OCI-LY7 (cell line): ENCODE data around the gene ACVR1. TPM values are rescaled to one million over a fixed set of nuclear protein-coding genes. Genes with fewer than 3 reads are reported as not detected.

Source experiments
- BruUV-seq: library from RNA; stranded (reverse); fragments of 400-500 nt; replicated peaks from 2 replicates; lab custom pipeline; 2021; lab: Mats Ljungman, UMichigan
- CTCF ChIA-PET: fragments of 300-600 bp; sonication (Branson Sonifier 250); formaldehyde crosslinking; loops from one replicate; lab custom pipeline; 2022; ENCODE audit warnings: antibody characterized with exemption; ENCODE audit not compliant: unreplicated experiment; lab: Charles Lee
- POLR2A ChIA-PET: fragments of 300-600 bp; sonication (Branson Sonifier 250); formaldehyde crosslinking; loops from one replicate; lab custom pipeline; 2022; ENCODE audit warnings: antibody characterized with exemption; lab: Charles Lee
- DNase-seq: peaks from one replicate; pipeline ENCODE4 v3.0.0-alpha.2; 2015; ENCODE audit warnings: low spot score
- H2AFZ ChIP-seq: fragments of 200-600 bp; sonication (generic), shearing (Covaris generic); 2 replicates; pipeline ENCODE4 v1.6.1; 2014; ENCODE audit warnings: mild to moderate bottlenecking, antibody characterized with exemption, low read length, moderate library complexity
- H3K27ac ChIP-seq: fragments of 200-600 bp; sonication (generic); 2 replicates; pipeline ENCODE4 v1.5.1; 2014; ENCODE audit warnings: mixed run types, low read depth, mild to moderate bottlenecking, moderate library complexity, low read length, inconsistent platforms; ENCODE audit not compliant: poor library complexity, severe bottlenecking
- H3K36me3 ChIP-seq: fragments of 200-600 bp; sonication (generic); 2 replicates; pipeline ENCODE4 v1.6.1; 2014; ENCODE audit warnings: mild to moderate bottlenecking, antibody characterized with exemption, low read length, moderate library complexity, mixed read lengths; ENCODE audit not compliant: insufficient read depth
- H3K4me1 ChIP-seq: fragments of 200-600 bp; sonication (generic); 2 replicates; pipeline ENCODE4 v1.5.1; 2014; ENCODE audit warnings: mild to moderate bottlenecking, low read length; ENCODE audit not compliant: insufficient read depth, poor library complexity, severe bottlenecking
- H3K4me2 ChIP-seq: fragments of 200-600 bp; sonication (generic); 2 replicates; pipeline ENCODE4 v1.6.1; 2014; ENCODE audit warnings: mild to moderate bottlenecking, low read length
- H3K4me3 ChIP-seq: fragments of 200-600 bp; sonication (generic); 2 replicates; pipeline ENCODE4 v1.5.1; 2014; ENCODE audit warnings: mild to moderate bottlenecking, low read depth, low read length; ENCODE audit not compliant: poor library complexity, severe bottlenecking
- H3K79me2 ChIP-seq: fragments of 200-600 bp; sonication (generic); 2 replicates; pipeline ENCODE4 v1.6.1; 2016; ENCODE audit warnings: low read depth, mild to moderate bottlenecking, low read length, moderate library complexity, mixed read lengths; ENCODE audit not compliant: insufficient read depth
- H3K9me2 ChIP-seq: fragments of 200-600 bp; sonication (generic); 2 replicates; pipeline ENCODE4 v1.6.1; 2016; ENCODE audit warnings: mild to moderate bottlenecking, low read length, mixed read lengths; ENCODE audit not compliant: insufficient read depth
- H3K9me3 ChIP-seq: fragments of 200-600 bp; sonication (generic); 2 replicates; pipeline ENCODE4 v1.6.1; 2014; ENCODE audit warnings: mild to moderate bottlenecking, mixed run types, low read length, mixed read lengths
- H4K20me1 ChIP-seq: fragments of 200-600 bp; sonication (generic); 2 replicates; pipeline ENCODE4 v1.6.1; 2014; ENCODE audit warnings: mild to moderate bottlenecking, antibody characterized with exemption, low read length, moderate library complexity, mixed read lengths; ENCODE audit not compliant: insufficient read depth
- EZH2phosphoT487 ChIP-seq: fragments of 200-600 bp; sonication (generic); IDR thresholded peaks from 2 replicates; pipeline ENCODE4 v1.6.1; 2018; ENCODE audit warnings: low read depth, borderline replicate concordance, mild to moderate bottlenecking, mixed run types, antibody characterized with exemption, low read length, moderate library complexity, mixed read lengths
- intact Hi-C: fragments of 100-400 bp; cut with micrococcal nuclease; formaldehyde crosslinking; loops from one replicate; pipeline ENCODE4 v1.10.0; 2022; ENCODE audit not compliant: unreplicated experiment
- total RNA-seq, 2 experiments: library from RNA; depleted of rRNA in 1 of 2; stranded (reverse); fragments of >200 nt in 1 of 2; shearing (Covaris generic) in 1 of 2; gene quantifications; 2 replicates each; pipeline ENCODE4 v1.2.3, GENCODE V29; 2014 to 2022
- TF ChIP-seq, protein P1 (sequence below): fragments of 200-600 bp; sonication (generic); conservative IDR thresholded peaks from 2 replicates; pipeline ENCODE4 v1.5.1; 2014; ENCODE audit warnings: mild to moderate bottlenecking, antibody characterized with exemption, low read length, moderate library complexity, mixed read lengths

Gene ACVR1
- total RNA-seq, 2 experiments from 2014 or later, result 0.13 to 3.9 TPM

DNA sequence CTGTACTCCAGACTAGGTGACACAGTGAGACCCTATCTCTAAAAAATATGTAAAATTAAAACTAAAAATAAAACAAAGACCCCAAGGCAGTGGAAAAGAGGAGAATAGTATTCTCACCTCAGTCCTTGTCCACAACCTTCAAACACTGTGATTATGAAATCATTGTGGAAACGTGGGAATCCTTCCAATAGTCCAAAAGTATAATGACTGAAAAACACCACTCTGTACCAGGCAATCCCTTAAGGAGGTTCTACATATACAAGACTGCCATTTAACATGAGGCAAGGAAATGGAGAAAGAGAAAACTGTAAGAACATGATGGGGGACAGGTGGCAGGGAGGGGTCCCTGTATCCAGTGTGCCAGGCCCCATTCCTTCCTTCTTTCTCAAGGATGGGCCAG lies 66.1 kb downstream of the ACVR1 start:
- H3K79me2 ChIP-seq, result no peaks in the 10 kb centered on the region
- no peaks in the 10 kb centered on the region for H4K20me1 ChIP-seq
- no peak overlapping the region for H3K4me2 ChIP-seq
- intact Hi-C loops, result no loop called here
- H3K36me3 ChIP-seq, result no peaks in the 10 kb centered on the region
- no peak overlapping the region for H3K4me3 ChIP-seq
- no peak overlapping the region for H2AFZ ChIP-seq
- DNase-seq, result no peak
- H3K9me3 ChIP-seq, result no peaks in the 10 kb centered on the region
- TF ChIP-seq EZH2phosphoT487, result no peak
- TF ChIP-seq, protein P1, sequence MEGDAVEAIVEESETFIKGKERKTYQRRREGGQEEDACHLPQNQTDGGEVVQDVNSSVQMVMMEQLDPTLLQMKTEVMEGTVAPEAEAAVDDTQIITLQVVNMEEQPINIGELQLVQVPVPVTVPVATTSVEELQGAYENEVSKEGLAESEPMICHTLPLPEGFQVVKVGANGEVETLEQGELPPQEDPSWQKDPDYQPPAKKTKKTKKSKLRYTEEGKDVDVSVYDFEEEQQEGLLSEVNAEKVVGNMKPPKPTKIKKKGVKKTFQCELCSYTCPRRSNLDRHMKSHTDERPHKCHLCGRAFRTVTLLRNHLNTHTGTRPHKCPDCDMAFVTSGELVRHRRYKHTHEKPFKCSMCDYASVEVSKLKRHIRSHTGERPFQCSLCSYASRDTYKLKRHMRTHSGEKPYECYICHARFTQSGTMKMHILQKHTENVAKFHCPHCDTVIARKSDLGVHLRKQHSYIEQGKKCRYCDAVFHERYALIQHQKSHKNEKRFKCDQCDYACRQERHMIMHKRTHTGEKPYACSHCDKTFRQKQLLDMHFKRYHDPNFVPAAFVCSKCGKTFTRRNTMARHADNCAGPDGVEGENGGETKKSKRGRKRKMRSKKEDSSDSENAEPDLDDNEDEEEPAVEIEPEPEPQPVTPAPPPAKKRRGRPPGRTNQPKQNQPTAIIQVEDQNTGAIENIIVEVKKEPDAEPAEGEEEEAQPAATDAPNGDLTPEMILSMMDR, result no peak
- POLR2A ChIA-PET, result no interaction called here
- H3K4me1 ChIP-seq, result no peaks in the 10 kb centered on the region
- H3K9me2 ChIP-seq, result no peaks in the 10 kb centered on the region
- H3K27ac ChIP-seq, result no peak overlapping the region
- no TSS peak for BruUV-seq
- CTCF ChIA-PET, result no interaction called here

DNA sequence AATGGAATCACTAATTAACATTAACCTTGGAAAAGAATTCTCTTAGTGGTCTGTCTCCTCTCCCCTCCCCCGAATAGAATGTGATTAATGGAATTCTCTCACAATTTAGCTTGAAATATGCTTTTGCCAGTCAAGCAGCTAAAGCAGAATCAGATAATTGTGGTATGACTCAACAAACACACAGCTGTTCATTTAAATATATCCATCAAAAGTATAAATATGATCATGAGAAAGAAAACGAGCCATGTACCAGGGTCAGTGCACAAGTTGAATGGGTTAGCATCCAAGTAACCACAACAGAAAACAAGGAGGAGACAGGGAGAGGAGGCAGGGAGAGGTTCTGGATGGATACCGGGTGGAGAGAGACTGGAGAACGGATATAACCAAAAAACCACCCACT lies 66.9 kb downstream of the ACVR1 start:
- TF ChIP-seq, protein P1, result no peak
- no peak for TF ChIP-seq EZH2phosphoT487
- H3K4me3 ChIP-seq, result no peak overlapping the region
- H3K27ac ChIP-seq, result no peak overlapping the region
- ChIA-PET POLR2A (no interaction called here), CTCF (no interaction called here)
- BruUV-seq, result no TSS peak
- H3K36me3 ChIP-seq, result no peaks in the 10 kb centered on the region
- no peaks in the 10 kb centered on the region for H3K4me1 ChIP-seq
- H4K20me1 ChIP-seq, result no peaks in the 10 kb centered on the region
- intact Hi-C loops, result no loop called here
- no peaks in the 10 kb centered on the region for H3K9me2 ChIP-seq
- no peaks in the 10 kb centered on the region for H3K79me2 ChIP-seq
- H3K9me3 ChIP-seq, result no peaks in the 10 kb centered on the region
- DNase-seq, result no peak
- H2AFZ ChIP-seq, result no peak overlapping the region
- H3K4me2 ChIP-seq, result no peak overlapping the region

DNA sequence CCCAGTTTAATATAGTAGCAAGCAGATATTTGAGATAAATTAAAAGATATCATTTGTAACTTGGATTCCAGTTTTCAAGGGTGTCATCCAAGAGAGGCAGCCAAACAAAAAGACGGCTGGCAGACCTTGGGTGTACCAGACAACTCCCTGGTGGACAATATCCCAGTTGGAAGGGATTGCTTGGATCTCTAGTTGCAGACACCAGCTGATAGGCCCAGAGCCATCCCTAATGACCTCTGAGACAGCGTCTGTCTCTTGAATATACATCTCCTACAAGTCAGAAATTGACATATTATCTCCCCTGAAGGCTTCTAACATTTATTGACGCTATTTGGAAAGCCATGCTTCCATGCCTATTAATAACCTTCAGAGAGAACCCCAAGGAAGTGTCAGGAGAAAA lies 67.7 kb downstream of the ACVR1 start:
- intact Hi-C loops, result no loop called here
- H3K9me3 ChIP-seq, result no peaks in the 10 kb centered on the region
- H2AFZ ChIP-seq, result no peak overlapping the region
- no TSS peak for BruUV-seq
- H3K27ac ChIP-seq, result no peak overlapping the region
- no peaks in the 10 kb centered on the region for H3K79me2 ChIP-seq
- H3K9me2 ChIP-seq, result no peaks in the 10 kb centered on the region
- POLR2A ChIA-PET, result no interaction called here
- no peak for TF ChIP-seq EZH2phosphoT487
- TF ChIP-seq, protein P1, result no peak
- no peaks in the 10 kb centered on the region for H3K36me3 ChIP-seq
- H3K4me2 ChIP-seq, result no peak overlapping the region
- H3K4me1 ChIP-seq, result no peaks in the 10 kb centered on the region
- CTCF ChIA-PET, result no interaction called here
- DNase-seq, result no peak
- H4K20me1 ChIP-seq, result no peaks in the 10 kb centered on the region
- H3K4me3 ChIP-seq, result no peak overlapping the region
